ENCODE results near the gene PCMT1.

DNA sequence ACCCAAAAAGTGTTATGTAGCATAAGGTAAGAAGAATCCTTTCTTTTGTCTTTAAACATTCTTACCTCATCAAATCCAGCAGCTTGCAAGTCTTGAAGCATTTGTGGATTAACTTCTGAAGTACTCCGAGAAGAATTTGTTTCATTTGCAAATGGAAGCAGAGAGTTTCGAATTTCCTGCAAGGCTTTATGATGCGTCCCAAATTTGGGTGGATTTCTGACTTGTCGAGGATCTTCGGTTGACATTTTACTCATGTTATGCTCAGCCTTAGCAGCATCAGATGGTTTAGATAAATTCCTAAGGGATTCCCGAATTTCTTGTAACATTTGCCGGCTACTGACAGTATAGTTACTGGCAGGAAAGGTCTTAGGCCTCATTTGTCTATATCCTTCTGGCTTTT is 47.8 kb upstream of the PCMT1 start:
- no peak for TF ChIP-seq EZH2 (IDR thresholded peaks at IDR 0.05)
- TF ChIP-seq, protein P1, sequence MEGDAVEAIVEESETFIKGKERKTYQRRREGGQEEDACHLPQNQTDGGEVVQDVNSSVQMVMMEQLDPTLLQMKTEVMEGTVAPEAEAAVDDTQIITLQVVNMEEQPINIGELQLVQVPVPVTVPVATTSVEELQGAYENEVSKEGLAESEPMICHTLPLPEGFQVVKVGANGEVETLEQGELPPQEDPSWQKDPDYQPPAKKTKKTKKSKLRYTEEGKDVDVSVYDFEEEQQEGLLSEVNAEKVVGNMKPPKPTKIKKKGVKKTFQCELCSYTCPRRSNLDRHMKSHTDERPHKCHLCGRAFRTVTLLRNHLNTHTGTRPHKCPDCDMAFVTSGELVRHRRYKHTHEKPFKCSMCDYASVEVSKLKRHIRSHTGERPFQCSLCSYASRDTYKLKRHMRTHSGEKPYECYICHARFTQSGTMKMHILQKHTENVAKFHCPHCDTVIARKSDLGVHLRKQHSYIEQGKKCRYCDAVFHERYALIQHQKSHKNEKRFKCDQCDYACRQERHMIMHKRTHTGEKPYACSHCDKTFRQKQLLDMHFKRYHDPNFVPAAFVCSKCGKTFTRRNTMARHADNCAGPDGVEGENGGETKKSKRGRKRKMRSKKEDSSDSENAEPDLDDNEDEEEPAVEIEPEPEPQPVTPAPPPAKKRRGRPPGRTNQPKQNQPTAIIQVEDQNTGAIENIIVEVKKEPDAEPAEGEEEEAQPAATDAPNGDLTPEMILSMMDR (IDR thresholded peaks at IDR 0.05) = no peak

Data from neural progenitor cell (in vitro differentiated cells).